Memory B cell (primary cell): ENCODE results near the gene RNF19B.
A peak's percentile ranks its signal among the peaks of the same experiment; 100 is the strongest.

ENCODE experiments used
- ATAC-seq: fragments of 150-1000 bp; cut with Tn5 transposase; 2 replicates; pipeline ENCODE4 v1.10.0; 2021; ENCODE audit warnings: low read depth, mild to moderate bottlenecking, moderate library complexity
- DNase-seq, 2 donors: peaks; one replicate each; pipeline ENCODE4 v3.0.0; 2022; ENCODE audit warnings: low spot score in 2 of 2
- H3K27ac Mint-ChIP-seq: one replicate; pipeline ENCODE4 v1.8.0; 2022; ENCODE audit warnings: mild to moderate bottlenecking, moderate library complexity, mixed read lengths
- H3K27me3 Mint-ChIP-seq: one replicate; pipeline ENCODE4 v1.8.0; 2022; ENCODE audit warnings: mixed read lengths
- H3K36me3 Mint-ChIP-seq: one replicate; pipeline ENCODE4 v1.8.0; 2022; ENCODE audit warnings: mild to moderate bottlenecking, mixed read lengths
- H3K4me1 Mint-ChIP-seq: one replicate; pipeline ENCODE4 v1.8.0; 2022; ENCODE audit warnings: mixed read lengths
- H3K4me3 Mint-ChIP-seq: one replicate; pipeline ENCODE4 v1.8.0; 2022; ENCODE audit warnings: mild to moderate bottlenecking, moderate library complexity, mixed read lengths
- H3K9me3 Mint-ChIP-seq: one replicate; pipeline ENCODE4 v1.8.0; 2022; ENCODE audit warnings: mixed read lengths

The RNF19B gene

DNA sequence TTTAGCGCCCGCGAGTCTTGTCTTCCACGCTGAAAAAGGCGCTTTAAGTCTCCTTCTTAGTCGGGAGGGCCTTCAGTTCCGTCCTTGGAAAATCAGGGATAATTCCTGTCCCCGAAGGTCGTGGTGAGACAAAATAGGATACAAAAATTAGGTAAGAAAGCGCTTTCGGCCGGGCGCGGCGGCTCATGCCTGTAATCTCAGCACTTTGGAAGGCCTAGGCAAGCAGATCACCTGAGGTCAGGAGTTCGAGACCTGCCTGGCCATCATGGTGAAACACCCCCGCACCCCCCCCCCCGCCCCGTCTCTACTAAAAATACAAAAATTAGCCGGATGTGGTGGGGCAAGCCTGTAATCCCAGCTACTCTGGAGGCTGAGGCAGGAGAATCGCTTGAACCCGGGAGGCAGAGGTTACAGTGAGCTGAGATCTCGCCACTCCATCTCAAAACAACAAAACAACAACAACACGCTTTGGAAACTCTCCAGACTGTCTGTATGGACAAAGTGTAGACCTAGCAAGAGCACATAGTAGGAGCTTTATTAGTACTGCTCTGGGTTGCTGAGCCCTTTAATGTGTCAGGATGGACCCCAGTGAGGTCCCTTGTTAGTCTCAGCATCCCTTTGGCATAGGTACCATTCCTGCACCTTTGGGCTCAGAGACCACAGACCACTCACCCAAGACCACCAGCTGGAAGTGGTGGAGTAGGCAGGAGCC lies 62.6 kb downstream of the RNF19B start:
- no peaks in the 10 kb centered on the region for H3K36me3 Mint-ChIP-seq
- DNase-seq (no peak), ATAC-seq (no peak)

DNA sequence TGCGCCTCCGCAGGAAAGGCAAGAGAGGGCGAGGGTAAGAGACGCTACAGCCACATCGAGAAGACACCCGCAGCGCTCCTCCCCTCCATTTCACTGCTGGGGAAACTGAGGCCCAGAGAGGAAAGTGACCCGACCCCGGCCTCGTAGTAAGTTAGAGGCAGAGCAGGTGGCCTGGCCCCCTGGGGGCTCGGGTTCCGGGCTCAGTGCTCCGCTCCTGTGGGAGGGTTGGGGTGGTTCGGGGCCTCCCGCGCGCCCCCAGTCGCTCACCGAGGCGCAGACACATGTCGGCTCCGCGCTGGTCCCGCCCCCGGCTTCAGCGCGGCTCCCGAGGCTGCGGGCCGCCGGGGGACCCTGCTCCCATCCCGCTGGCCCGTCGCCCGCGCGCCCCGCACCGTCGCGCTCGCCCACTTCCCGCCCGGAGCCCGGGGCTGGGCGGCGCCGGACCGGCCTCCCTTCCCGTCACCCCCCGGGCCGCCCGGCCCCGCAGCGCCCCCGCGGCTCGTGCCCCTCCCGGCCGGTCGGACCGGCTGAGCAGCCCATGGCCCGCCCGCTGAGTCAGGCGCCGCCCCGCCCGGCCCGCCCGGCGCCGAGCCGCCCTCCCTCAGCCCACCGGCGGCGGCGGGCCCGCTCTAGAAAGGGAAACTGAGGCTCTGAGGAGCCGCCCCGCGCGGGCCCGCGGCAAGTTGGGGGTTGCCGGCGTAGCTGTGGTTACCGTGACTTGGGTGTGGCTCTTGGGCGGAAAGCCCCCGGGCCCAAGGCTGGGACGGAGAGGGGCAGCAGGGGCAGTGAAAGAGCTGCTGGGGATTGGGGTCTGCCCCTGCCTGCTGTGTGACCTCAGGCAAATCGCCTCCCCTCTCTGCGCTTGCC lies 63.4 kb downstream of the RNF19B start, which contains the start of gene TMEM54:
TSS of gene TMEM54 (minus strand) at position 434 of the 867 bp plus-strand sequence. CDS start at position 283, 151 bp downstream.
- H3K27me3 Mint-ChIP-seq = peaks cover 23% of the 10 kb centered on the region

More for the DNA sequence above, 62.6 kb downstream of the RNF19B start:
- Mint-ChIP-seq H3K27ac (no peak overlapping the region), H3K9me3 (no peaks in the 10 kb centered on the region), H3K27me3 (peaks cover 23% of the 10 kb centered on the region), H3K4me3 (peak overlapping the region; percentile 82), H3K4me1 (peaks cover 5% of the 10 kb centered on the region)

DNA sequence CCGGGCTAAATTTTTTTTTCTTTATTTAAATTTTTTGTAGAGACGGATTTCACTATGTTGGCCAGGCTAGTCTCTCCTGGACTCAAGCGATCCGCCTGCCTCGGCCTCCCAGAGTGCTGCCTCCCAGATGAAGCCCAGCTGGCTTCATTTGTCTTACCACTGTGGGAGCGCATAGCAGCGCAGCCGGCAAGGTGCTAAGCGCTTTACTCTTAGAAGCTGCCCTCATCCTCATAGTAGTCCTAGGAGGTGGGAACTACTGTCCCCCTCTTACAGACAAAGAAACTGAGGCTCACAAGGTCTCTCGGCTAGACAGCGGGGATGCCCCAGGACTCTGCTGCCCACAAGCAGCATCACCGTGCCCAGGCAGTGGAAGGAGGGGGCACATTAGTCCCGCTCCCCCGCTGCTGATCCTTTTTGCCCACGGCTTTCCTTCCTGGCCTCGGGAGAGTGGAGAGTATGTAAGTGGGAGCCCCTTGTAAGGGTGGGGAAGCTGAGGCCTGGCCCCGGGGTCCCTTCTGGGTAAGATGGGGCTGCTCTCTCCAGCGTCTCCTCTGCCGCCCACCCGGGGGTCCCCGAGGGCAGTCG lies 64.1 kb downstream of the RNF19B start:
- peaks cover 5% of the 10 kb centered on the region for H3K4me1 Mint-ChIP-seq
- peaks cover 24% of the 10 kb centered on the region for H3K27me3 Mint-ChIP-seq
- no peaks in the 10 kb centered on the region for H3K36me3 Mint-ChIP-seq
- no peak overlapping the region for H3K27ac Mint-ChIP-seq
- peak overlapping the region; percentile 75 for H3K4me3 Mint-ChIP-seq
- DNase-seq (no peak), ATAC-seq (no peak)
- H3K9me3 Mint-ChIP-seq = no peaks in the 10 kb centered on the region

More for the DNA sequence above, 63.4 kb downstream of the RNF19B start, which contains the start of gene TMEM54:
- Mint-ChIP-seq H3K4me1 (peaks cover 5% of the 10 kb centered on the region), H3K9me3 (no peaks in the 10 kb centered on the region), H3K4me3 (peak within 1 kb of the TSS; percentile 82), H3K36me3 (no peaks in the 10 kb centered on the region), H3K27ac (no peak within 1 kb of the TSS)
- ATAC-seq = peak; percentile 71
- peak in 1 of 2 donors; percentile 34 for DNase-seq

DNA sequence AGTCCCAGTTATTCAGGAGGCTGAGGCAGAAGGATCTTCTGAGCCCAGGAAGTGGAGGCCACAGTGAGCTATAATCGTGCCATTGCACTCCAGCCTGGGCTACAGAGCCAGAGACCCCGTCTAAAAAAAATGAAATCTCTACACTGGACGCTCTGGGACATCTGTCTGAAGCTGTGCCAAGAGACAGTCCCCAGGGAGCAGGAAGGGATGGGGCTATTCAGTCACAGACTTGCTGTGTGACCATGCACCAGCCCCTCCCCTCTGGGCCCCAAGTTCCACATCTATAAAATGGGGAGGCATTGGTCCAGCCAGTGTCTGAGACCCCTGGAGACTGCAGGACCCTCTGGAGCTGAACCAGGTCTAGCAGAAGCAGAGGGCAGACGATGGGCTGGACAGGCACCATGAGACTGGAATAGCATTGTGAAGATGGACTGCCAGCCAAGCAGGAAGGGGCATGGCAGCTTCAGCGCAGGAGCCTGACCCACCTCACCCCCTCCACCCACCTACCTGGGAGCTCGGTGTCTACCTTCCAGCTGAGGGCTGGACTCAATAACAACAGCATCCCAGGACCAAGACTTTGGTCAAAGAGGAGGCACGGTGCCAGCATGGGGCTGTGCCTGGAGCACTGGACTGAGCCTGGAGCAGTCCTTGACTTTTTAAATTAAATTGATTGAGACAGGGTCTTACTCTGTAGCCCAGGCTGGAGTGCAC lies 64.9 kb downstream of the RNF19B start:
- Mint-ChIP-seq H3K9me3 (no peaks in the 10 kb centered on the region), H3K27ac (no peak overlapping the region), H3K4me1 (peaks cover 5% of the 10 kb centered on the region), H3K36me3 (no peaks in the 10 kb centered on the region), H3K27me3 (peaks cover 24% of the 10 kb centered on the region), H3K4me3 (no peak overlapping the region)
- ATAC-seq (no peak), DNase-seq (no peak)

DNA sequence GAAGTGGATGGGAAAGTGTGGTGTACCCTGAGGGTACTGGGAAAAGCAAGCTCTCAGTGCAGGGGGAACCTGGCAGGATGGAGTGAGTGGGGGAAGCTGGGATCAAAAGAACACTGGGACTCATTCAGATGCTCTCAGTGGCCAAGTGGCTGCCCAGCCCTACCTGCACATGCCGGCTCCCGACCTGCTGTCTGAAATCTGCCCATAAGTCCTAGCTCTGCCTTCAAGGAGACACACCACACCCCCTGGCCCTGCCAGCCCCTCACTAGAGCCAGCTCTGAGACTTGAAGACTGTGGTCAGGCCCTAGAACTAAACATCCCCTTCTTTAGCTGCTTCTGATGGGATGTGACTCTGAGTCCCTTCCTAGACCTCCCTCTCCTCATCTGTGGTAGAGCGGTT lies 65.7 kb downstream of the RNF19B start:
- DNase-seq (no peak), ATAC-seq (no peak)
- Mint-ChIP-seq H3K4me3 (no peak overlapping the region), H3K27ac (no peak overlapping the region), H3K27me3 (peaks cover 24% of the 10 kb centered on the region), H3K36me3 (no peaks in the 10 kb centered on the region), H3K4me1 (peaks cover 5% of the 10 kb centered on the region), H3K9me3 (no peaks in the 10 kb centered on the region)

DNA sequence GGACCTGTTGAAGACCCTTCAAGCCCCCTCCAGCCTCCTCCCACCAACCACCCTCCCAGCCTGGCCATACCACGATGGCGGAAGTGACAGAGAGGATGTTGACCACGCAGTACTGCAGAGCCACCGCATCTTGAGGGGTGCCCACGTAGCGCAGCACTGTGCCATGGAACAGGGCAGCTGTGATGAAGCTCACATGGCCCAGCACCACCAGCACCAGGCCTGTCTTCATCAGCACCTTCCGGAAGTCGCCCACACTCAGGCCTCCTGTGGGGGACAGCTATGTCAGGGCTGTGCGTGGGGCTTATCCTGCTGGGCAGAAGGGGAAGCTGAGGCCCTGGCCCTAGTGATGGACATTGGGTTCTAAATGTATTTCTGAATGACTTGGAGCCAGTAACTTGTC lies 66.6 kb downstream of the RNF19B start:
- Mint-ChIP-seq H3K27ac (no peak overlapping the region), H3K27me3 (peaks cover 22% of the 10 kb centered on the region)
- no peak for DNase-seq

DNA sequence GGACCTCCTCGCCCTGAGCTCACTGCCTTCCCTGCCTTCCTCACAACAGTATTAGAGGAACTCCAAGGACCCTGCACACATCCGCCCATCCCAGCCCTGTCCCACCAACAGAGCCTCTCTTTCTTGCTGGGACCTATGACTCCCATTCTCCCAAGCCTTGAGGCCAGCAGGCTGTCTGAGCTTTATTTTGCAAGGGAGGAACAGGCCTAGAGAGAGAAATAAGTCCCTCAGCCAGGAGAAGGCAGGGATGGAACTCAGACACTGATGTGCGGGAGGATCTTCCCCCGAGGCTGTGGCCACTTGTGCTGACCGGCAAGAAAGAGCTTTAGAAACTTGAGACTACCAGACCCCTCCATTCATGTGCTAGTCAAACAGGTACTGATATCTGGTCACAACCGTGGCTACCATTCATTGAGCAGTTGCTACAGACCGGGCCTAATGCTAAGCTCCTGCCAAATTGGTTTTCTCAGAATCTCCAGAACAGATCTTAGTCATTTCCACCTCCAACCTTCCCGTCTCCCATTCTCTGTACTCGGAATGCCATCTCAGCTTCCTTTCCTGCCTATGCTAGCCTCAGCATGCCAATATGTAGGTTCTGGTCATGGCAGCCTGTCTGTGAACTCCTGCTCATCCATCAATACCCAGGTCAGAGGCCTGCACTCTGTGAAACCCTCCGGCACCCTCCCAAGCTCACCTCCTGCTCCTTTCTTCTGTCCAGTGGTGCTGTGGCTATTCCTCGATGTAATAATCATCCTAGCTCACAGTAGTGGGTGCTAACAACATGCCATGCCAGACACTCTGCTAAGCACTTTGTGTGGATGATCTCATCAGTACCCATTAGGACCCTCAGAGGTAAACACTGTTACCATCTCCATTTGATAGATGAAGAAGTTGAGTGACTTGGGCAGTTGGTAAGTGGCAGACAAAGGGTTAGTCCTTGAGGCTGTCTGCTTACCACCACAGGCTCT lies 67.2 kb downstream of the RNF19B start:
- no peak overlapping the region for H3K4me3 Mint-ChIP-seq
- H3K4me1 Mint-ChIP-seq = peaks cover 11% of the 10 kb centered on the region
- H3K9me3 Mint-ChIP-seq = no peaks in the 10 kb centered on the region
- ATAC-seq (no peak), DNase-seq (no peak)
- no peak overlapping the region for H3K27ac Mint-ChIP-seq
- peaks cover 21% of the 10 kb centered on the region for H3K27me3 Mint-ChIP-seq
- H3K36me3 Mint-ChIP-seq = peaks cover under 1% of the 10 kb centered on the region

More for the DNA sequence above, 66.6 kb downstream of the RNF19B start:
- Mint-ChIP-seq H3K9me3 (no peaks in the 10 kb centered on the region), H3K4me3 (no peak overlapping the region), H3K4me1 (peaks cover 9% of the 10 kb centered on the region), H3K36me3 (no peaks in the 10 kb centered on the region)
- no peak for ATAC-seq

DNA sequence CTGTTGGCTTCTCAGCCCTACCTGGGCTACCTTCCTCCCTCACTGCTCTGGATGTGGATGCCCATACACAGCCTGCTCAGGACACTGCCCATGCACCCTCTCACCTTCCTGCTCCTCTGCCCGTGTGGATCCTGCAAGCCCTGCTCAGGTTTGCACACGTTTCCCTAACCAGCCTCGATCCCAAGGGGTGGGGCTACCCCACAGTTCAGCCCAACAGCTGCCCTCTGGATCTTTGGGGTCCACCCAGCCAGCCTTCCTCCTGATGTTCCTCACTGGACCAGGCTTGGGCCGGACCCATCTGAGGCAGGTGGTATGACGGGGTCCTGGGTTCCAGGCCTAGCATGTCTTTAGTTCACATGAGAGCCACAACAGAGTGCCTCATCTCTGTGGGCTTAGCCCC lies 68.2 kb downstream of the RNF19B start:
- Mint-ChIP-seq H3K27me3 (peaks cover 21% of the 10 kb centered on the region), H3K36me3 (peaks cover 2% of the 10 kb centered on the region), H3K4me1 (peaks cover 11% of the 10 kb centered on the region), H3K27ac (no peak overlapping the region), H3K9me3 (no peaks in the 10 kb centered on the region), H3K4me3 (no peak overlapping the region)
- ATAC-seq (no peak), DNase-seq (no peak)

DNA sequence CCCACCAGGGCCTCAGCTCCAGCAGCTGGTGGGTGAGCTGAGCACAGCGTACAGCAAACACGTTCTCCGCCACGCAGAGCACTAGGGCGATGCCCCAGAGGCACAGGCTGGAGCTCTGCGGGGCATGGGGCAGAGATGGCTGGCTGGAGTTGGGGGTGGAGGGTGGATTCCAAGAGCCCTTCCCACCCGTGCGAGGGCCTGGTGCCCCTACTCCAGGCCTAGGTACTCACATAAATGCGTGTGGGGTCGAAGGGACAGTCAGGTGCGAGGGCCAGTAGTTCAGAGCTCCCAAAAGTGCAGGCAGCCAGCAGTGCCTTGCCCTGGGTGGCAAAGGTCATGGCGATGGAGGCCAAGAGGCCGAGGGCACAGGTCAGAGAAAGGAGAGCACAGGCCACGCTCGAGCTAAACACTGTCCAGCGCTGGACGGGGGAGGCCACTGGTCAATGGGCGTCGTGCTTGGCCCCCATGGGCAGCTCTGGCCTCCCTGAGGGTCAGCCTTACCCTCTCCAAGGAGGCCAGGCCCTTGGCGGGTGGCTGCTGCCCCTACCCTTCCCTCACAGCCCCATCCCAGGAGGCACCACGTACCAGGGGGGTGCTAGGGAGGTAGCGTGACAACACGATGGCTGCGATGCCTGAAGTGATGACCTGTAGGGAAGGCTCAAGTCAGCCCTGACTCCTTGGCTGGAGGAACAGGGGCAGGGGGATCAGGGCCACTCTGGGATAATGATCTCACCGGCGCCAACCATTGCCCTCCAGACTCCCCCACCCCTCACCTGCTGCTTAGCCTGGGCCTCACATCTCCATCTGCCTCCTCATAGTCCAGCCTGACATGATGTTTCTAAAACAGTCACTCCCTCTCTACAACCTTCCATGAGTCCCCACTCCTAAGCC lies 69.0 kb downstream of the RNF19B start:
- Mint-ChIP-seq H3K9me3 (no peaks in the 10 kb centered on the region), H3K27ac (no peak overlapping the region), H3K4me3 (no peak overlapping the region), H3K27me3 (peaks cover 25% of the 10 kb centered on the region), H3K4me1 (peaks cover 8% of the 10 kb centered on the region), H3K36me3 (peaks cover 2% of the 10 kb centered on the region)
- ATAC-seq = no peak
- DNase-seq = no peak

DNA sequence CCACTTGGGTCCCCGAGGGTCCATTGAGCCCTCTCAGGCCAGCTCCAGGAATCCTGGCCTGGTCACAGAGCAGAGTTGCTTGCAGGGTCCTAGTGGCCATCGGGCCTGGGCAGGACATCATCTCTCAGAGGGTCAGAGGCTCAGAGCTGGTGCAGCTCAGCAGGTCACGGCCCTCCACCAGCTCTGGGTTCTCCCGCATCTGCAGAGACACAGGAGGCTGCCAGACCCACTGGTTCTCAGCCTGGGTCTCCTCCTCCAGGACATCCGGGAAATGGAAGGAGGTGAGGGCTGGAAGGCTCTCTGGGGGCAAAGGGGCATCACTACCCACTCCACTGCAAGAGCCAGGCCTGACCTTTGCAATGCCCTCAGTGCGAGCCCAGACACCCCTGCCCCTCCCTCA lies 69.9 kb downstream of the RNF19B start:
- Mint-ChIP-seq H3K27me3 (peaks cover 30% of the 10 kb centered on the region), H3K4me3 (no peak overlapping the region), H3K27ac (no peak overlapping the region), H3K36me3 (peaks cover 2% of the 10 kb centered on the region), H3K9me3 (no peaks in the 10 kb centered on the region), H3K4me1 (peaks cover 8% of the 10 kb centered on the region)
- ATAC-seq = no peak
- no peak for DNase-seq

DNA sequence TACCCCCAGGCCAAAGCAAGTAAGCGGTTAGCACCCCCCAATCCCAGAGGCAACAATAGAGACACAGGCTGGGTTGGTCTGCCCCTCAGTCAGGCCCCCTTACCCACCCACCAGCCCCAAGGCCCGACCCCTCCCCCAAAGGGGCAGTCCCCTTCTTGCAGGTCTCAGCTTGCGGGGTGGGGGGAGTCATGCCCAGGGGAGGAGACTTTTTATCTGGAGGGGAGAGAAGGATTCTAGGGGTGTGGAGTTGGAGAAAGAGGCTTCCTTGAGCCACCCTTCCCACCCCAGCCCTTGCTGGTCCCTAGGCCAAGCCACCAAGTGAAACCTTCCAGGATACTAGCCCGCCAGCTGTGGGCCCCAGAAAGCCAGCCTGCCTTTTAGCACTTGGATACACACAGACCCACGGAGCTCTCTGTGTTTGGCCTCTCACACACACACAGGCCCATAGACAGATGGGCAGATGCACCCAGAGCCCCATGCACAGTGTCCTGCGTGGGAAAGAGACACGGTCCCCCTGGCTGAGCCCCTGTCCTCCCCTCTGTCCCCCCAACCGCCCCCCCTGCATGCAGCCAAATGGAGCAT lies 70.5 kb downstream of the RNF19B start:
- Mint-ChIP-seq H3K27me3 (peaks cover 33% of the 10 kb centered on the region), H3K9me3 (no peaks in the 10 kb centered on the region), H3K4me1 (peaks cover 8% of the 10 kb centered on the region), H3K4me3 (peak overlapping the region; percentile 66), H3K36me3 (peaks cover 2% of the 10 kb centered on the region), H3K27ac (no peak overlapping the region)
- ATAC-seq = no peak
- DNase-seq = no peak
